H1 (cell line): ENCODE results near the gene APP. TPM values are rescaled to one million over a fixed set of nuclear protein-coding genes. Genes with fewer than 3 reads are reported as not detected.

ENCODE experiments used
- CTCF ChIA-PET: fragments of 300-600 bp; sonication (Branson Sonifier 250); formaldehyde crosslinking; loops from one replicate; lab custom pipeline; 2021; ENCODE audit not compliant: partially characterized antibody; lab: Charles Lee
- POLR2A ChIA-PET: fragments of 300-600 bp; sonication (Branson Sonifier 250); formaldehyde crosslinking; loops from one replicate; lab custom pipeline; 2021; ENCODE audit warnings: inconsistent platforms; ENCODE audit not compliant: partially characterized antibody; lab: Charles Lee
- DNase-seq, 2 experiments: peaks; one replicate each; pipeline versions ENCODE4 v3.0.0 to v3.0.0-alpha.2; 2010 to 2022; ENCODE audit warnings: low spot score in 2 of 2, low read depth in 1 of 2, mixed read lengths in 1 of 2
- FAIRE-seq: peaks from 2 replicates; lab custom pipeline; 2011; peaks lifted over from hg19 to GRCh38; lab: Jason Lieb, UNC
- H2AFZ ChIP-seq: 2 replicates; pipeline ENCODE4 v1.8.1; 2012; ENCODE audit warnings: low read length, inconsistent platforms
- H2AK5ac ChIP-seq: 2 replicates; pipeline ENCODE4 v1.6.1; 2013; ENCODE audit warnings: low read depth, low read length
- H2BK120ac ChIP-seq: replicated peaks from 2 replicates; pipeline ENCODE3; 2013; ENCODE audit warnings: low read depth, low read length, inconsistent platforms
- H2BK12ac ChIP-seq: 2 replicates; pipeline ENCODE4 v1.6.1; 2013; ENCODE audit warnings: low read depth, low read length
- H2BK15ac ChIP-seq: 2 replicates; pipeline ENCODE4 v1.6.1; 2013; ENCODE audit warnings: low read length
- H2BK20ac ChIP-seq: 2 replicates; pipeline ENCODE4 v1.6.1; 2013; ENCODE audit warnings: low read length
- H2BK5ac ChIP-seq: 2 replicates; pipeline ENCODE4 v1.6.1; 2013; ENCODE audit warnings: low read depth, low read length
- H3K14ac ChIP-seq: 2 replicates; pipeline ENCODE4 v1.6.1; 2013; ENCODE audit warnings: inconsistent platforms; ENCODE audit not compliant: insufficient read length
- H3K18ac ChIP-seq: 2 replicates; pipeline ENCODE4 v1.6.1; 2013; ENCODE audit warnings: low read length; ENCODE audit errors: extremely low read depth
- H3K23ac ChIP-seq: 2 replicates; pipeline ENCODE4 v1.6.1; 2013; ENCODE audit warnings: inconsistent platforms; ENCODE audit not compliant: insufficient read length
- H3K23me2 ChIP-seq: 2 replicates; pipeline ENCODE4 v1.6.1; 2013; ENCODE audit warnings: low read depth, low read length
- H3K27ac ChIP-seq: 2 replicates; pipeline ENCODE4 v1.6.1; 2011; ENCODE audit warnings: low read depth, low read length, inconsistent platforms
- H3K27me3 ChIP-seq, 4 experiments: replicated peaks in 1 of 4; 1 replicate in 1 of 4; 2 replicates in 3 of 4; pipeline versions ENCODE4 v1.6.1 to v1.8.1; 2011 to 2013; ENCODE audit warnings: low read length in 3 of 4, mild to moderate bottlenecking in 3 of 4, inconsistent platforms in 2 of 4, mixed read lengths in 2 of 4, moderate library complexity in 1 of 4; ENCODE audit not compliant: control insufficient read depth in 3 of 4, insufficient read depth in 3 of 4; ENCODE audit errors: extremely low read depth in 1 of 4
- H3K36me3 ChIP-seq, 4 experiments: 2 replicates each; pipeline versions ENCODE4 v1.6.1 to v1.8.1; 2011 to 2013; ENCODE audit warnings: mild to moderate bottlenecking in 4 of 4, low read length in 3 of 4, moderate library complexity in 2 of 4, control low read depth in 1 of 4, inconsistent platforms in 1 of 4; ENCODE audit not compliant: insufficient read depth in 4 of 4, control insufficient read depth in 2 of 4
- H3K4ac ChIP-seq: replicated peaks from 2 replicates; pipeline ENCODE3; 2013; ENCODE audit warnings: low read length, low read depth, mixed read lengths, inconsistent platforms; ENCODE audit not compliant: insufficient read length
- H3K4me1 ChIP-seq, 4 experiments: replicated peaks in 1 of 4; 1 replicate in 1 of 4; 2 replicates in 3 of 4; pipeline versions ENCODE4 v1.6.1 to v1.8.1; 2011 to 2013; ENCODE audit warnings: low read length in 3 of 4, inconsistent platforms in 2 of 4, mixed read lengths in 1 of 4; ENCODE audit not compliant: insufficient read depth in 4 of 4, control insufficient read depth in 3 of 4
- H3K4me2 ChIP-seq, 2 experiments: 2 replicates each; pipeline versions ENCODE4 v1.6.1 to v1.8.1; 2011 to 2013; ENCODE audit warnings: low read depth in 2 of 2, low read length in 2 of 2, control low read depth in 1 of 2, inconsistent platforms in 1 of 2, mild to moderate bottlenecking in 1 of 2; ENCODE audit not compliant: insufficient read depth in 1 of 2
- H3K4me3 ChIP-seq, 4 experiments: fragments of 200-600, 300-600 bp in 1 of 4; sonication (generic), shearing (Covaris generic), sonication (Bioruptor Twin) in 1 of 4; 2 replicates each; pipeline versions ENCODE4 v1.5.1 to v1.8.1; 2011 to 2016; ENCODE audit warnings: low read length in 4 of 4, low read depth in 3 of 4, control low read depth in 2 of 4, inconsistent platforms in 2 of 4, mild to moderate bottlenecking in 2 of 4, mixed read lengths in 1 of 4, moderate library complexity in 1 of 4; ENCODE audit not compliant: insufficient read depth in 2 of 4; ENCODE audit errors: extremely low read depth in 1 of 4
- H3K56ac ChIP-seq: replicated peaks from 2 replicates; pipeline ENCODE3; 2013; ENCODE audit warnings: low read depth, mild to moderate bottlenecking, mixed read lengths, low read length, inconsistent platforms; ENCODE audit not compliant: insufficient read length
- H3K79me1 ChIP-seq: 2 replicates; pipeline ENCODE4 v1.6.1; 2013; ENCODE audit warnings: low read depth, low read length, control low read depth
- H3K79me2 ChIP-seq, 2 experiments: 2 replicates each; pipeline versions ENCODE4 v1.6.1 to v1.8.1; 2012 to 2013; ENCODE audit warnings: low read length in 2 of 2, mild to moderate bottlenecking in 2 of 2, inconsistent platforms in 1 of 2; ENCODE audit not compliant: insufficient read depth in 2 of 2, control insufficient read depth in 1 of 2
- H3K9ac ChIP-seq, 4 experiments: replicated peaks in 1 of 4; 1 replicate in 1 of 4; 2 replicates in 3 of 4; pipeline versions ENCODE4 v1.6.1 to v1.8.1; 2011 to 2013; ENCODE audit warnings: low read depth in 3 of 4, low read length in 3 of 4, control low read depth in 2 of 4, mild to moderate bottlenecking in 2 of 4, moderate library complexity in 2 of 4, inconsistent platforms in 1 of 4; ENCODE audit errors: extremely low read depth in 1 of 4
- H3K9me3 ChIP-seq, 2 experiments: 2 replicates each; pipeline versions ENCODE4 v1.6.1 to v1.8.1; 2012 to 2013; ENCODE audit warnings: mild to moderate bottlenecking in 2 of 2, moderate library complexity in 2 of 2, control low read depth in 1 of 2, inconsistent platforms in 1 of 2, low read depth in 1 of 2, low read length in 1 of 2, mixed read lengths in 1 of 2; ENCODE audit not compliant: insufficient read depth in 2 of 2
- H4K20me1 ChIP-seq, 2 experiments: replicated peaks in 1 of 2; 2 replicates each; pipeline versions ENCODE3 to v1.8.1; 2011 to 2013; ENCODE audit warnings: inconsistent platforms in 2 of 2, low read length in 2 of 2, mild to moderate bottlenecking in 1 of 2; ENCODE audit not compliant: insufficient read depth in 2 of 2, control insufficient read depth in 1 of 2
- H4K5ac ChIP-seq: 2 replicates; pipeline ENCODE4 v1.6.1; 2013; ENCODE audit warnings: low read length, low read depth, mixed read lengths, inconsistent platforms; ENCODE audit not compliant: insufficient read length
- H4K8ac ChIP-seq: 2 replicates; pipeline ENCODE4 v1.8.0; 2013; ENCODE audit warnings: mild to moderate bottlenecking, moderate library complexity, low read length, inconsistent platforms; ENCODE audit not compliant: insufficient read depth; ENCODE audit errors: extremely low read depth
- H4K91ac ChIP-seq: replicated peaks from 2 replicates; pipeline ENCODE3; 2013; ENCODE audit warnings: low read length, mixed read lengths, inconsistent platforms; ENCODE audit not compliant: insufficient read length
- CBX8 ChIP-seq: fragments of 300-800, 300-1000 bp; sonication (generic); IDR thresholded peaks from 2 replicates; pipeline ENCODE4 v1.7.1; 2016; ENCODE audit warnings: low read depth, low read length, borderline replicate concordance
- CHD2 ChIP-seq: IDR thresholded peaks from 2 replicates; pipeline ENCODE4 v1.6.1; 2012; ENCODE audit warnings: low read length, improper control_type of control experiment
- EGR1 ChIP-seq: IDR thresholded peaks from 2 replicates; pipeline ENCODE4 v1.6.1; 2011; ENCODE audit warnings: low read depth, low read length, borderline replicate concordance
- EP300 ChIP-seq, 2 experiments: IDR thresholded peaks; 1 replicate in 1 of 2; 2 replicates in 1 of 2; pipeline ENCODE4 v1.6.1; 2011 to 2012; ENCODE audit warnings: low read depth in 2 of 2, low read length in 2 of 2, mild to moderate bottlenecking in 2 of 2, borderline replicate concordance in 1 of 2, inconsistent platforms in 1 of 2, moderate library complexity in 1 of 2
- NRF1 ChIP-seq: IDR thresholded peaks from 2 replicates; pipeline ENCODE4 v1.6.1; 2011; ENCODE audit warnings: mild to moderate bottlenecking, low read depth, low read length, improper control_type of control experiment
- RBBP5 ChIP-seq: IDR thresholded peaks from 2 replicates; pipeline ENCODE4 v1.7.1; 2012; ENCODE audit warnings: low read depth, mild to moderate bottlenecking, inconsistent platforms, low read length, moderate library complexity, borderline replicate concordance
- WGBS, 2 experiments: shearing (Covaris generic) in 1 of 2; methylation state at CpG; one replicate each; pipeline versions ENCODE4 v1.1.6 to v1.1.7; 2013 to 2015; ENCODE audit warnings: low lambda C conversion rate in 2 of 2, mixed read lengths in 2 of 2, inconsistent platforms in 1 of 2, low coverage in 1 of 2, missing lambda C conversion rate in 1 of 2; ENCODE audit not compliant: insufficient replicate concordance in 2 of 2, insufficient coverage in 1 of 2, insufficient read length in 1 of 2; ENCODE audit errors: extremely low coverage in 1 of 2, missing lambda C conversion rate in 1 of 2; 5-methylcytosine and 5-hydroxymethylcytosine counted together
- polyA plus RNA-seq, 7 experiments: library from polyadenylated mRNA; depleted of rRNA in 3 of 7; stranded (reverse) in 5 of 7; unstranded in 2 of 7; fragments of >200 nt in 5 of 7; fragments of 200-250 nt in 2 of 7; gene quantifications; 1 replicate in 5 of 7; 2 replicates in 1 of 7; 4 replicates in 1 of 7; pipeline versions ENCODE4 v1.2.1 to v1.2.3, GENCODE V29; 2011 to 2013; ENCODE audit warnings: missing spikeins in 2 of 7, mixed read lengths in 2 of 7
- total RNA-seq: library from RNA; stranded (reverse); fragmentation: NEBNext Ultra II Directional; extraction: Animal tissue kit (Norgen Biotek cat#: 25700); gene quantifications from 2 replicates; pipeline ENCODE4 v1.2.1, GENCODE V29; 2021

The APP gene
- total and polyA plus RNA-seq, 2 of the 8 experiments (the other 6 are each of a cell fraction or from before 2014, with no cell fraction given): 375 to 551 TPM

GRCh38 chr21:26146681-26147080 lies 23.9 kb downstream of the APP start:
- DNase-seq (no peak), FAIRE-seq (no peak)
- CTCF ChIA-PET: interaction anchor here (0.8 kb wide), 1 partner anchor 24 kb away, joined by 3 read pairs; no protein-coding TSS in a partner anchor

More at GRCh38 chr21:26146681-26147080, 23.9 kb downstream of the APP start:
- POLR2A ChIA-PET: interaction anchor here (14.2 kb wide), 1 partner anchor 22 kb away, joined by 115 read pairs; the partner anchor contains the start of gene APP
- no peaks in the 10 kb centered on the region for H3K27me3 ChIP-seq
- no peak overlapping the region for H3K14ac ChIP-seq
- no peak overlapping the region for H2BK15ac ChIP-seq
- no peak overlapping the region for H4K8ac ChIP-seq
- H3K36me3 ChIP-seq: peaks cover 0 to 4% (median 2%) of the 10 kb centered on the region in 4 experiments; a peak in 3 of 8 replicates
- no peak overlapping the region for H3K4ac ChIP-seq
- no peak overlapping the region for H2BK20ac ChIP-seq
- no peak overlapping the region for H3K56ac ChIP-seq
- H2BK12ac ChIP-seq: no peak overlapping the region
- H3K18ac ChIP-seq: no peak overlapping the region
- H3K4me2 ChIP-seq: no peak overlapping the region
- H2AFZ ChIP-seq: no peak overlapping the region
- H3K4me1 ChIP-seq: peaks cover 0 to 25% (median 15%) of the 10 kb centered on the region in 4 experiments; a peak in 5 of 7 replicates
- WGBS, 2 experiments: 100% methylated on average over 1 of the region's 1 CpG; no CpG with 5 or more reads in 1 of the 2 experiments
- H3K23me2 ChIP-seq: no peaks in the 10 kb centered on the region
- no peak overlapping the region for H4K91ac ChIP-seq
- H2BK5ac ChIP-seq: no peak overlapping the region
- H3K23ac ChIP-seq: no peak overlapping the region
- H3K79me2 ChIP-seq: peaks cover 14 to 100% of the 10 kb centered on the region in 2 experiments; a peak in 3 of 4 replicates
- H3K79me1 ChIP-seq: peaks cover 4% of the 10 kb centered on the region; the same call in 1 of the 2 replicates
- H3K9ac ChIP-seq: no peak overlapping the region
- H2AK5ac ChIP-seq: no peak overlapping the region
- no peak for TF ChIP-seq RBBP5
- TF ChIP-seq EP300 (IDR thresholded peaks at IDR 0.05; ENCODE audit: borderline replicate concordance in 1 of 2, low read depth in 2 of 2, low read length in 2 of 2): no peak
- no peak for TF ChIP-seq NRF1
- TF ChIP-seq CBX8: no peak
- no peak for TF ChIP-seq EGR1
- TF ChIP-seq CHD2: no peak
- H2BK120ac ChIP-seq: no peak overlapping the region
- H4K5ac ChIP-seq: no peak overlapping the region
- peaks cover 11 to 29% of the 10 kb centered on the region in 2 experiments for H4K20me1 ChIP-seq
- H3K27ac ChIP-seq: no peak overlapping the region
- H3K9me3 ChIP-seq: no peaks in the 10 kb centered on the region
- H3K4me3 ChIP-seq: no peak overlapping the region
